LoVo (cell line): ENCODE data around the gene CTCFL.
A peak's percentile ranks its signal among the peaks of the same experiment; 100 is the strongest.

Source experiments
- DNase-seq: peaks from one replicate; pipeline ENCODE4 v3.0.0-alpha.2; 2016; ENCODE audit warnings: low spot score

CTCFL gene

GRCh38 chr20:57559658-57560553 lies 35.0 kb upstream of the CTCFL start:
- no peak for DNase-seq

GRCh38 chr20:57559289-57559634 lies 34.3 kb upstream of the CTCFL start:
- no peak for DNase-seq

- DNase-seq = peak; percentile 27
Observed at GRCh38 chr20:57558614-57559288, 33.8 kb upstream of the CTCFL start.

GRCh38 chr20:57557926-57558613 lies 33.1 kb upstream of the CTCFL start:
- no peak for DNase-seq

GRCh38 chr20:57556980-57557274 lies 32.0 kb upstream of the CTCFL start:
- no peak for DNase-seq

GRCh38 chr20:57555457-57556184 lies 30.7 kb upstream of the CTCFL start:
- no peak for DNase-seq

- DNase-seq = no peak
Observed at GRCh38 chr20:57553376-57554018, 28.6 kb upstream of the CTCFL start.

- no peak for DNase-seq
Observed at GRCh38 chr20:57552471-57552870, 27.5 kb upstream of the CTCFL start.

- no peak for DNase-seq
Observed at GRCh38 chr20:57548177-57549058, 23.5 kb upstream of the CTCFL start.

GRCh38 chr20:57546956-57547649 lies 22.2 kb upstream of the CTCFL start:
- peak; percentile 51 for DNase-seq

- no peak for DNase-seq
Observed at GRCh38 chr20:57545927-57546662, 21.2 kb upstream of the CTCFL start.

- peak; percentile 14 for DNase-seq
Observed at GRCh38 chr20:57544838-57545564, 20.1 kb upstream of the CTCFL start.

- DNase-seq = no peak
Observed at GRCh38 chr20:57543754-57544153, 18.8 kb upstream of the CTCFL start.

GRCh38 chr20:57540890-57541580 lies 16.1 kb upstream of the CTCFL start:
- no peak for DNase-seq

- no peak for DNase-seq
Observed at GRCh38 chr20:57539889-57540288, 14.9 kb upstream of the CTCFL start.

- DNase-seq = no peak
Observed at GRCh38 chr20:57537822-57538221, 12.9 kb upstream of the CTCFL start.

GRCh38 chr20:57536771-57537724 lies 12.1 kb upstream of the CTCFL start:
- DNase-seq = no peak
